CD4-positive, alpha-beta T cell treated with Interleukin-15 for 1 hour (primary cell): ENCODE results near the gene FBLN2.

ENCODE experiments used
- DNase-seq: peaks from one replicate; pipeline ENCODE4 v3.0.0-alpha.2; 2020

Gene FBLN2

GRCh38 chr3:13533885-13534301 is 15.0 kb upstream of the FBLN2 start:
- no peak for DNase-seq

- no peak for DNase-seq
Measured at GRCh38 chr3:13535526-13535875, 13.4 kb upstream of the FBLN2 start.

GRCh38 chr3:13535905-13536304 is 13.0 kb upstream of the FBLN2 start:
- DNase-seq = no peak

- no peak for DNase-seq
Measured at GRCh38 chr3:13536432-13536831, 12.5 kb upstream of the FBLN2 start.

GRCh38 chr3:13536832-13537231 is 12.1 kb upstream of the FBLN2 start:
- DNase-seq = no peak

GRCh38 chr3:13537244-13537908 is 11.5 kb upstream of the FBLN2 start:
- no peak for DNase-seq

- DNase-seq = no peak
Measured at GRCh38 chr3:13537909-13538296, 11.0 kb upstream of the FBLN2 start.

GRCh38 chr3:13538520-13539291 is 10.2 kb upstream of the FBLN2 start:
- DNase-seq = no peak

- DNase-seq = no peak
Measured at GRCh38 chr3:13539292-13539638, 9.7 kb upstream of the FBLN2 start.

- DNase-seq = no peak
Measured at GRCh38 chr3:13539671-13540070, 9.3 kb upstream of the FBLN2 start.

GRCh38 chr3:13540297-13540995 is 8.5 kb upstream of the FBLN2 start:
- DNase-seq = no peak

- no peak for DNase-seq
Measured at GRCh38 chr3:13541691-13542090, 7.2 kb upstream of the FBLN2 start.

GRCh38 chr3:13542142-13542541 is 6.8 kb upstream of the FBLN2 start:
- no peak for DNase-seq

GRCh38 chr3:13543253-13543652 is 5.7 kb upstream of the FBLN2 start:
- DNase-seq = no peak

GRCh38 chr3:13544293-13544831 is 4.6 kb upstream of the FBLN2 start:
- peak; percentile 62 for DNase-seq

GRCh38 chr3:13544951-13545651 is 3.8 kb upstream of the FBLN2 start:
- DNase-seq = no peak

GRCh38 chr3:13545952-13546454 is 2.9 kb upstream of the FBLN2 start:
- DNase-seq = no peak

GRCh38 chr3:13546667-13547171 is 2.2 kb upstream of the FBLN2 start:
- no peak for DNase-seq

- no peak for DNase-seq
Measured at GRCh38 chr3:13547591-13548371, 1.1 kb upstream of the FBLN2 start.

- peak; percentile 25 for DNase-seq
Measured at GRCh38 chr3:13549623-13550422, 898 bp downstream of the FBLN2 start.

GRCh38 chr3:13550423-13550690 is 1.4 kb downstream of the FBLN2 start:
- no peak for DNase-seq
